ENCODE results near the gene DGKD.

DGKD gene

DNA sequence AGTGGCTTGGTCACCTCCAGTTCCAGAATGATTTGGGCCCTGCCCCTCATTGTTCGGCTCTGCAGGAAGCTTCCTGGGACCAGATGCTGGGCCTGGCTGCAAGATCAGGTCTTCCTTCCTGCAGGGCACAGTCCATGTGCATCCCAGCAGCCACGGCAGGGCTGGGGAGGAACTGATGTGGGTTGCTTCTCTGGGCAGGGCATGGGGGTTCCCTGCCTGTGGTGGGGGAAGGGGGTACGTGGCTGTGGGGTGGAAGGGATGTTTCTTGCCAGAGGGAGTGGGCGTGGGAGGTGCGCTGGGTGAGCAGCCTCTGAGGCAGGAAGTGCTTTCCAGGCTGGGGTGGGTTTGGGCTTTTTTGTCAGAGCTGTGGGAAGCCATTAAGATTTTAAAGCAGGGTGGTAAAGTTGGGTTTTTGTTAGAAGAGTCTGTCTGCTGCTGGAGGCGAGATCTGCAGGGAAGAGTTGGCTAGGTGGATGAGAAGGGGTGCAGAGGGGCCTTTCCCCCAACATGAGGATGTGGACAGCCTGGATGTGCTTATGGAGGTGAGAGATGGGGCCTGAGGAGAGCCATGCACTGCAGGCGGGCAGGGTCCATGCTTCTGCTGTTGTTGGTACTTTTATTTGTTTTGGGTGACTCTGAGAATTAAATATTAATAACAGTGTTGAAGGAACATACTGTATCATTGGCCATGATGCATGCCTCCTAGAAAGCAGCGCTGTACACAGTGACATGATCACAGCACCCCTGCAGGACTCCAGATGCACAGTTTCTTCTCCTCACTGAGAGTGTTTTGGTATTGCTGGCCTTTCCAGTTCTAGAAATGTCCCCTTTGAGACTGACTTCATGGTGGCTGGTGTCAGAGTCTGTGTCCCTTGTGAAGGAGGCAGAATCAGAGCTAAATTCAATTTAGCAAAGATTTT, 45.3 kb downstream of the DGKD start:
- H4K20me1 ChIP-seq (ENCODE audit: insufficient read depth), result no peaks in the 10 kb centered on the region
- no peaks in the 10 kb centered on the region for H3K4me1 ChIP-seq (ENCODE audit: low read depth, poor library complexity, severe bottlenecking)
- H3K9ac ChIP-seq, result no peak overlapping the region
- no peak overlapping the region for H3K4me2 ChIP-seq
- no peaks in the 10 kb centered on the region for H3K27me3 ChIP-seq (ENCODE audit: insufficient read depth, low read depth)
- H3K4me3 ChIP-seq (IDR thresholded peaks at IDR 0.05; ENCODE audit: insufficient read depth, low read depth, low read length), result no peak overlapping the region
- no peaks in the 10 kb centered on the region for H3K36me3 ChIP-seq (ENCODE audit: insufficient read depth)
- H3K27ac ChIP-seq, result no peak overlapping the region
- no peaks in the 10 kb centered on the region for H3K79me2 ChIP-seq (ENCODE audit: insufficient read depth, low read depth)
- TF ChIP-seq, protein P1, sequence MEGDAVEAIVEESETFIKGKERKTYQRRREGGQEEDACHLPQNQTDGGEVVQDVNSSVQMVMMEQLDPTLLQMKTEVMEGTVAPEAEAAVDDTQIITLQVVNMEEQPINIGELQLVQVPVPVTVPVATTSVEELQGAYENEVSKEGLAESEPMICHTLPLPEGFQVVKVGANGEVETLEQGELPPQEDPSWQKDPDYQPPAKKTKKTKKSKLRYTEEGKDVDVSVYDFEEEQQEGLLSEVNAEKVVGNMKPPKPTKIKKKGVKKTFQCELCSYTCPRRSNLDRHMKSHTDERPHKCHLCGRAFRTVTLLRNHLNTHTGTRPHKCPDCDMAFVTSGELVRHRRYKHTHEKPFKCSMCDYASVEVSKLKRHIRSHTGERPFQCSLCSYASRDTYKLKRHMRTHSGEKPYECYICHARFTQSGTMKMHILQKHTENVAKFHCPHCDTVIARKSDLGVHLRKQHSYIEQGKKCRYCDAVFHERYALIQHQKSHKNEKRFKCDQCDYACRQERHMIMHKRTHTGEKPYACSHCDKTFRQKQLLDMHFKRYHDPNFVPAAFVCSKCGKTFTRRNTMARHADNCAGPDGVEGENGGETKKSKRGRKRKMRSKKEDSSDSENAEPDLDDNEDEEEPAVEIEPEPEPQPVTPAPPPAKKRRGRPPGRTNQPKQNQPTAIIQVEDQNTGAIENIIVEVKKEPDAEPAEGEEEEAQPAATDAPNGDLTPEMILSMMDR (conservative IDR thresholded peaks at IDR 0.05; ENCODE audit: low read depth, low read length), result no peak
- no peak overlapping the region for H2AFZ ChIP-seq (ENCODE audit: low read depth)

DNA sequence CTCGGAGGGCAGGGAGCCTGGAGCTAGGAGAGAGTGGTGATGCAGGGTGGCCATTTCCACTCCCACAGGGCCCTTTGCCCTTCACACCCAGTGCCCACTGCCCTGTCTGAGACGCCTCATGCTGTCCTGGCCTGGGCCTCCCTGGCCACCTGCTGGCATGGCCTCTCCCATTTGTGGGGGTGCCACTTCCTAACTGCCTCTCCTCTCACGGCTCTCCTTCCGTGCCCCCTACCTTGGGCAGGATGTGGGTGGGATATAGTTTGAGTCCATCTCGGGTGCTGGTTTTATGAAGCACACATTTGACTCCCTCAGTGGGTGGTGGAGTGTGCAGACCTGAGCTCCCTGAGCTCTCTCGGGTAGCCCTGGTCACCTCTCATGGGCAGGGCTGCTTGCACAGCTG, 46.0 kb downstream of the DGKD start:
- H3K27me3 ChIP-seq (ENCODE audit: insufficient read depth, low read depth), result no peaks in the 10 kb centered on the region
- no peak overlapping the region for H3K4me2 ChIP-seq
- H3K27ac ChIP-seq, result no peak overlapping the region
- H3K36me3 ChIP-seq (ENCODE audit: insufficient read depth), result no peaks in the 10 kb centered on the region
- H3K4me1 ChIP-seq (ENCODE audit: low read depth, poor library complexity, severe bottlenecking), result no peaks in the 10 kb centered on the region
- H2AFZ ChIP-seq (ENCODE audit: low read depth), result no peak overlapping the region
- no peaks in the 10 kb centered on the region for H3K79me2 ChIP-seq (ENCODE audit: insufficient read depth, low read depth)
- no peak overlapping the region for H3K9ac ChIP-seq
- no peaks in the 10 kb centered on the region for H4K20me1 ChIP-seq (ENCODE audit: insufficient read depth)
- TF ChIP-seq, protein P1 (conservative IDR thresholded peaks at IDR 0.05; ENCODE audit: low read depth, low read length), result no peak
- H3K4me3 ChIP-seq (IDR thresholded peaks at IDR 0.05; ENCODE audit: insufficient read depth, low read depth, low read length), result no peak overlapping the region

DNA sequence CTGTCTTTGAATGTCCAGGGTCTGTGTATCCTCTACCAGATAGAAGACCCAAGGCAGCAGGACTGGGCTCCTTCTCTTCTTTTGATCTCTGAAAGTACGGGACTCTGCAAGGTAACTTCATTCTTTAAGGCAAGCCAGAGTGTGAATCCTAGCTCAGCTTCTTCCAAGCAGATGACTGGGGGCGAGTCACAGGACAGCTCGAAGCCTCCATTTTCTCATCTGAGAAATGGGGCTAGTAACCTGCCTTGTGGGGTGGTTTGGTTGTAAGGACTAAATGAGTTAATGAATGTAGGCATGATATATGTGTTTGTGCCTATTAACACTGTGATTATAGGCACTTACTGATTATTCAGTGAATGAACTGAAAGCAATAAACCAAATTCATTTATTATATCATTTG, 46.7 kb downstream of the DGKD start:
- no peak overlapping the region for H3K27ac ChIP-seq
- H4K20me1 ChIP-seq (ENCODE audit: insufficient read depth), result no peaks in the 10 kb centered on the region
- H3K27me3 ChIP-seq (ENCODE audit: insufficient read depth, low read depth), result no peaks in the 10 kb centered on the region
- H2AFZ ChIP-seq (ENCODE audit: low read depth), result no peak overlapping the region
- H3K9ac ChIP-seq, result no peak overlapping the region
- H3K4me2 ChIP-seq, result no peak overlapping the region
- H3K36me3 ChIP-seq (ENCODE audit: insufficient read depth), result no peaks in the 10 kb centered on the region
- TF ChIP-seq, protein P1 (conservative IDR thresholded peaks at IDR 0.05; ENCODE audit: low read depth, low read length), result no peak
- H3K4me3 ChIP-seq (IDR thresholded peaks at IDR 0.05; ENCODE audit: insufficient read depth, low read depth, low read length), result no peak overlapping the region
- H3K79me2 ChIP-seq (ENCODE audit: insufficient read depth, low read depth), result no peaks in the 10 kb centered on the region
- H3K4me1 ChIP-seq (ENCODE audit: low read depth, poor library complexity, severe bottlenecking), result no peaks in the 10 kb centered on the region

DNA sequence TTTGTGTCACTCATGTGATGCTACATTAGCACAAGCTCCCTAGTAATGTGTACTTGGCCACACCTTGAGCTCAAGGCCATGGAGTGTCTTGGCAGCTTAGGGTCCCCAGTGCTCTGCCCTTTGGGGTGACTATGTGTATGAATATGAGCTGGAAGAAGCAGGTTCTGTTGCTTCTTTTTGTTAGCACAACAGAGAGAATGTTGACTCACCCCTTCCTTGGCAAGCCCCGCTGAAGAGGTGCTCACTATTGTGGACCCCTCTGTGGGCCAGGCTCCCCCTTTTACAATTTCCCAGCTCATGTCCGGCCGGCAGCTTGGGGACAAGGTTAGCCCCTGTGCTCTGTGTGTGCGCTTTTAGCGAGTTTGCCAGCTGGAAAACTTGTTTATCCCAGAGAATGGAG, 48.1 kb downstream of the DGKD start:
- no peaks in the 10 kb centered on the region for H3K36me3 ChIP-seq (ENCODE audit: insufficient read depth)
- H3K4me2 ChIP-seq, result no peak overlapping the region
- H3K79me2 ChIP-seq (ENCODE audit: insufficient read depth, low read depth), result no peaks in the 10 kb centered on the region
- no peak overlapping the region for H3K4me3 ChIP-seq (IDR thresholded peaks at IDR 0.05; ENCODE audit: insufficient read depth, low read depth, low read length)
- no peaks in the 10 kb centered on the region for H3K27me3 ChIP-seq (ENCODE audit: insufficient read depth, low read depth)
- no peaks in the 10 kb centered on the region for H4K20me1 ChIP-seq (ENCODE audit: insufficient read depth)
- H3K9ac ChIP-seq, result no peak overlapping the region
- TF ChIP-seq, protein P1 (conservative IDR thresholded peaks at IDR 0.05; ENCODE audit: low read depth, low read length), result no peak
- H2AFZ ChIP-seq (ENCODE audit: low read depth), result no peak overlapping the region
- H3K27ac ChIP-seq, result no peak overlapping the region
- H3K4me1 ChIP-seq (ENCODE audit: low read depth, poor library complexity, severe bottlenecking), result no peaks in the 10 kb centered on the region

Measured in KMS-11 (cell line).